Parathyroid adenoma (tissue), 2 donors: ENCODE data around the gene ZNF750.

Source experiments
- H2AFZ ChIP-seq: fragments of 300-600 bp; sonication (generic); one replicate; pipeline ENCODE4 v1.7.0; 2017; ENCODE audit warnings: antibody characterized with exemption, mild to moderate bottlenecking
- H3K27ac ChIP-seq: fragments of 300-600 bp; sonication (generic); one replicate; pipeline ENCODE4 v1.7.0; 2017
- H3K27me3 ChIP-seq: fragments of 300-600 bp; sonication (generic); one replicate; pipeline ENCODE4 v1.7.0; 2017; ENCODE audit warnings: low read length; ENCODE audit not compliant: control insufficient read depth, insufficient read depth
- H3K36me3 ChIP-seq: fragments of 300-600 bp; sonication (generic); one replicate; pipeline ENCODE4 v1.7.0; 2017; ENCODE audit warnings: low read length; ENCODE audit not compliant: control insufficient read depth, insufficient read depth
- H3K4me1 ChIP-seq: fragments of 300-600 bp; sonication (generic); one replicate; pipeline ENCODE4 v1.7.0; 2017; ENCODE audit warnings: control low read depth
- H3K4me2 ChIP-seq: fragments of 300-600 bp; sonication (generic); one replicate; pipeline ENCODE4 v1.7.0; 2017; ENCODE audit warnings: low read length
- H3K4me3 ChIP-seq: fragments of 300-600 bp; sonication (generic); one replicate; pipeline ENCODE4 v1.7.0; 2017; ENCODE audit warnings: low read depth, low read length
- H3K79me2 ChIP-seq: fragments of 300-600 bp; sonication (generic); one replicate; pipeline ENCODE4 v1.7.0; 2017; ENCODE audit warnings: control low read depth
- H3K9ac ChIP-seq: fragments of 300-600 bp; sonication (generic); one replicate; pipeline ENCODE4 v1.7.0; 2017; ENCODE audit warnings: mild to moderate bottlenecking
- H3K9me3 ChIP-seq: fragments of 300-600 bp; sonication (generic); one replicate; pipeline ENCODE4 v1.7.0; 2017; ENCODE audit warnings: low read length; ENCODE audit not compliant: control insufficient read depth
- CTCF ChIP-seq: fragments of 300-600 bp; sonication (generic); IDR thresholded peaks from one replicate; pipeline ENCODE4 v1.7.0; 2017; ENCODE audit warnings: antibody characterized with exemption, mild to moderate bottlenecking
- donor health status: primary hyperparathyroidism.

The ZNF750 gene

GRCh38 chr17:82863941-82864712 is 24.3 kb upstream of the ZNF750 start:
- H3K9me3 ChIP-seq, result no peaks in the 10 kb centered on the region
- no peak overlapping the region for H3K4me3 ChIP-seq
- no peaks in the 10 kb centered on the region for H3K27me3 ChIP-seq
- H3K4me2 ChIP-seq, result no peak overlapping the region
- TF ChIP-seq CTCF, result no peak
- no peaks in the 10 kb centered on the region for H3K36me3 ChIP-seq
- H3K9ac ChIP-seq, result no peak overlapping the region
- no peak overlapping the region for H2AFZ ChIP-seq
- no peak overlapping the region for H3K27ac ChIP-seq
- H3K4me1 ChIP-seq, result peaks cover 21% of the 10 kb centered on the region
- H3K79me2 ChIP-seq, result peaks cover 33% of the 10 kb centered on the region

- Histone ChIP-seq H3K4me3 (no peak overlapping the region), H3K9me3 (no peaks in the 10 kb centered on the region), H3K27me3 (no peaks in the 10 kb centered on the region), H3K36me3 (no peaks in the 10 kb centered on the region), H3K27ac (no peak overlapping the region), H3K4me1 (peaks cover 26% of the 10 kb centered on the region), H3K4me2 (no peak overlapping the region), H2AFZ (no peak overlapping the region), H3K9ac (no peak overlapping the region), H3K79me2 (peaks cover 26% of the 10 kb centered on the region)
- no peak for TF ChIP-seq CTCF
Observed at GRCh38 chr17:82863383-82863940, 23.6 kb upstream of the ZNF750 start.

GRCh38 chr17:82862737-82863382 is 23.0 kb upstream of the ZNF750 start:
- Histone ChIP-seq H3K4me2 (no peak overlapping the region), H3K4me3 (no peak overlapping the region), H3K79me2 (peaks cover 26% of the 10 kb centered on the region), H3K27me3 (no peaks in the 10 kb centered on the region), H3K9me3 (no peaks in the 10 kb centered on the region), H3K9ac (no peak overlapping the region), H2AFZ (no peak overlapping the region), H3K27ac (no peak overlapping the region), H3K4me1 (peaks cover 29% of the 10 kb centered on the region), H3K36me3 (no peaks in the 10 kb centered on the region)
- no peak for TF ChIP-seq CTCF

GRCh38 chr17:82862191-82862590 is 22.4 kb upstream of the ZNF750 start:
- Histone ChIP-seq H3K27ac (no peak overlapping the region), H3K27me3 (no peaks in the 10 kb centered on the region), H3K79me2 (peaks cover 26% of the 10 kb centered on the region), H3K4me2 (no peak overlapping the region), H3K9me3 (no peaks in the 10 kb centered on the region), H3K4me1 (peaks cover 29% of the 10 kb centered on the region), H3K9ac (no peak overlapping the region), H3K4me3 (no peak overlapping the region), H2AFZ (no peak overlapping the region), H3K36me3 (no peaks in the 10 kb centered on the region)
- TF ChIP-seq CTCF, result no peak
